CD4-positive, alpha-beta T cell (primary cell): Measurements from ENCODE around the gene NIPAL4. TPM values are rescaled to one million over a fixed set of nuclear protein-coding genes. Genes with fewer than 3 reads are reported as not detected.

Source experiments
- ATAC-seq: fragments of 200-7000 bp; cut with Tn5 transposase; one replicate; pipeline ENCODE4 v1.10.0; 2022; ENCODE audit warnings: mild to moderate bottlenecking; ENCODE audit not compliant: poor library complexity
- CTCF ChIA-PET: fragments of 350-600 bp; sonication (Branson Sonifier 250); formaldehyde crosslinking; loops from one replicate; lab custom pipeline; 2021; ENCODE audit warnings: antibody characterized with exemption, inconsistent platforms; lab: Charles Lee
- POLR2A ChIA-PET: fragments of 350-600 bp; sonication (Branson Sonifier 250); formaldehyde crosslinking; loops from one replicate; lab custom pipeline; 2021; ENCODE audit warnings: antibody characterized with exemption, inconsistent platforms; lab: Charles Lee
- DNase-seq, 14 experiments: peaks; one replicate each; pipeline ENCODE4 v3.0.0-alpha.2; 2013 to 2020; ENCODE audit warnings: mixed read lengths in 2 of 14
- H3K27ac ChIP-seq, 2 donors: one replicate each; pipeline versions ENCODE4 v1.5.1 to v1.7.0; 2013; ENCODE audit warnings: low read length in 2 of 2, low read depth in 1 of 2, mild to moderate bottlenecking in 1 of 2
- H3K27me3 ChIP-seq, 2 experiments: 1 replicate in 1 of 2; 2 replicates in 1 of 2; pipeline versions ENCODE4 v1.6.1 to v1.7.0; 2013; ENCODE audit warnings: low read length in 2 of 2, control low read depth in 1 of 2, mild to moderate bottlenecking in 1 of 2, moderate library complexity in 1 of 2; ENCODE audit not compliant: insufficient read depth in 2 of 2, control insufficient read depth in 1 of 2
- H3K36me3 ChIP-seq: one replicate; pipeline ENCODE4 v1.6.1; 2013; ENCODE audit warnings: low read length, control low read depth; ENCODE audit not compliant: insufficient read depth
- H3K4me1 ChIP-seq: one replicate; pipeline ENCODE4 v1.6.1; 2013; ENCODE audit warnings: low read length, control low read depth; ENCODE audit not compliant: insufficient read depth
- H3K4me3 ChIP-seq: one replicate; pipeline ENCODE4 v1.5.1; 2013; ENCODE audit warnings: mild to moderate bottlenecking, low read length, moderate library complexity
- H3K9me3 ChIP-seq, 2 experiments: 1 replicate in 1 of 2; 2 replicates in 1 of 2; pipeline versions ENCODE4 v1.6.1 to v1.7.0; 2013; ENCODE audit warnings: low read length in 2 of 2, mild to moderate bottlenecking in 2 of 2, control low read depth in 1 of 2, moderate library complexity in 1 of 2; ENCODE audit not compliant: control insufficient read depth in 1 of 2, insufficient read depth in 1 of 2
- H3K27ac Mint-ChIP-seq: one replicate; pipeline ENCODE4 v1.8.0; 2020; ENCODE audit warnings: mixed read lengths
- H3K27me3 Mint-ChIP-seq: one replicate; pipeline ENCODE4 v1.8.0; 2021; ENCODE audit warnings: mixed read lengths
- H3K36me3 Mint-ChIP-seq: one replicate; pipeline ENCODE4 v1.8.0; 2021; ENCODE audit warnings: low read depth, mixed read lengths
- H3K4me1 Mint-ChIP-seq: one replicate; pipeline ENCODE4 v1.8.0; 2021; ENCODE audit warnings: low read depth, mixed read lengths
- H3K4me3 Mint-ChIP-seq: one replicate; pipeline ENCODE4 v1.8.0; 2020; ENCODE audit warnings: mild to moderate bottlenecking, mixed read lengths
- H3K9me3 Mint-ChIP-seq: one replicate; pipeline ENCODE4 v1.8.0; 2020; ENCODE audit warnings: mixed read lengths
- intact Hi-C, 2 experiments: fragments of 100-400 bp; cut with DNase I in 1 of 2; cut with micrococcal nuclease in 1 of 2; formaldehyde crosslinking; loops; one replicate each; pipeline versions ENCODE4 v1.15.1 to v1.9.0; 2023 to 2025; cut with DNase I, micrococcal nuclease
- total RNA-seq, 174 experiments: library from RNA in 2 of 174; stranded (reverse) in 2 of 174; gene quantifications; one replicate each; pipeline ENCODE4 v1.2.3 and lab custom pipeline; 2021 to 2026
- TF ChIP-seq, protein P1 (sequence below): fragments of 200-600 bp; IDR thresholded peaks from one replicate; pipeline ENCODE4 v1.8.0; 2022; ENCODE audit warnings: antibody characterized with exemption, mild to moderate bottlenecking

Gene NIPAL4
- total RNA-seq, 2 experiments from 2014 or later: 0.16 to 0.45 TPM

DNA sequence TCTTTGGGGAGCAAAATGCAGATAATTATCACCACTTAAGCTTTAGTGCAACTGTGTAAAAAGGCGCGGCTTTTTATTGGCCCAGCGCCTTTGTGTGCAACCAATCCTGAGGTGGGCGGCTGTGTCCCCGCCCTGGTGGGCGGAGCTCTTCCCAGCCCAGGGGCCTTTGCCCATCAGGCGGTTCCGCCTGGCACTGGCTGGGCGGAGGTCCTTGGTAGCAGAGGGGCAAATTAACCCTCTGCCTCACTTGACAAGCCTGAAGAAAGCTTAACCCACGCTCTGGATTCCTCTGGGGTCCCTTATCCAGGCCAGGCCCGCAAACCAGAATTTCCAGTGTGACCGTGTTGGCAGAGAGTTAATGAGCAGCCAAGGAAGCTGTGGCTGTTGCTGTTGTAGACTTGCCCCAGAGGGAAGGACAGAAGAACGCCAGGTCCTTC, 12.8 kb upstream of the NIPAL4 start:
- Mint-ChIP-seq H3K27me3 (no peaks in the 10 kb centered on the region), H3K27ac (no peak overlapping the region), H3K4me1 (no peaks in the 10 kb centered on the region), H3K36me3 (no peaks in the 10 kb centered on the region), H3K4me3 (no peak overlapping the region), H3K9me3 (no peaks in the 10 kb centered on the region)
- H3K4me3 ChIP-seq: no peak overlapping the region
- ChIA-PET POLR2A (no interaction called here), CTCF (no interaction called here)
- H3K36me3 ChIP-seq: no peaks in the 10 kb centered on the region
- no peaks in the 10 kb centered on the region for H3K27me3 ChIP-seq
- no peaks in the 10 kb centered on the region for H3K4me1 ChIP-seq
- TF ChIP-seq, protein P1, sequence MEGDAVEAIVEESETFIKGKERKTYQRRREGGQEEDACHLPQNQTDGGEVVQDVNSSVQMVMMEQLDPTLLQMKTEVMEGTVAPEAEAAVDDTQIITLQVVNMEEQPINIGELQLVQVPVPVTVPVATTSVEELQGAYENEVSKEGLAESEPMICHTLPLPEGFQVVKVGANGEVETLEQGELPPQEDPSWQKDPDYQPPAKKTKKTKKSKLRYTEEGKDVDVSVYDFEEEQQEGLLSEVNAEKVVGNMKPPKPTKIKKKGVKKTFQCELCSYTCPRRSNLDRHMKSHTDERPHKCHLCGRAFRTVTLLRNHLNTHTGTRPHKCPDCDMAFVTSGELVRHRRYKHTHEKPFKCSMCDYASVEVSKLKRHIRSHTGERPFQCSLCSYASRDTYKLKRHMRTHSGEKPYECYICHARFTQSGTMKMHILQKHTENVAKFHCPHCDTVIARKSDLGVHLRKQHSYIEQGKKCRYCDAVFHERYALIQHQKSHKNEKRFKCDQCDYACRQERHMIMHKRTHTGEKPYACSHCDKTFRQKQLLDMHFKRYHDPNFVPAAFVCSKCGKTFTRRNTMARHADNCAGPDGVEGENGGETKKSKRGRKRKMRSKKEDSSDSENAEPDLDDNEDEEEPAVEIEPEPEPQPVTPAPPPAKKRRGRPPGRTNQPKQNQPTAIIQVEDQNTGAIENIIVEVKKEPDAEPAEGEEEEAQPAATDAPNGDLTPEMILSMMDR: no peak
- no peak for DNase-seq
- H3K9me3 ChIP-seq: no peaks in the 10 kb centered on the region
- ATAC-seq: no peak
- no peak overlapping the region for H3K27ac ChIP-seq
- intact Hi-C loops: no loop called here

DNA sequence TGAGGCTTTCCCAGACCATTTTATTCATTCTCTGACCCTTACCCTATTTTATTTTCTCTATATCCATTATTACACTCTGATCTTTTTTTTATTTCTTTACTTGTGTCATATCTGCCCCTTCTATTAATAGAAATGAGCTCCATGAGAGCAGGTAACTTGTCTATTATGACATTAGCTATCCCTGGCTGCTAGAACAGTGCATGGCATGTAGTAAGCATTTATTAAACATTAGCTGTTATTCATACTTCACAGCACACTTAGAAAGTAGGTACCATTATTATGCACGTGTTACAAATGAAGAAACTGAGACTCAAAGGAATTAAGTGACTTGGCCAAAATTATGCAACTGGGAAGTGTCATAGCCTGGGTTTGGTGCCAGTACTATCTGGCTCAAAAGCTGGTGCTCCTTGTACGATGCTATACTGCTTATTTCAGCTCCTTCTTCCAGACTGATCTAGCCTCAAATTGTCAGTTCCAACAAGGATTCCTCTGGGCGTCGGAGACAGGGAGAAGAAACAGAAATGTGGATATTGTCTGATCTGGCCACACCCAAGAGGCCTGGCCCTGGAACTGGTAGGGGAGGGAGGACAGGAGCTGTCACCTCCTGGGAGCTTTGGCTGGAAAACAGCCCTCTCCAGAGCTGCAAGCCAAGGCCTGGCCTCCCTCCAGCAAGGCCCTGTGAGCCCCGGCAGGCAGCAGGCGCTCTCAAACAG, 10.8 kb upstream of the NIPAL4 start:
- TF ChIP-seq, protein P1: no peak
- no peaks in the 10 kb centered on the region for H3K4me1 Mint-ChIP-seq
- no peak overlapping the region for H3K4me3 ChIP-seq
- ATAC-seq (no peak), DNase-seq (no peak)
- no peaks in the 10 kb centered on the region for H3K36me3 ChIP-seq
- H3K27me3 ChIP-seq: no peaks in the 10 kb centered on the region
- H3K36me3 Mint-ChIP-seq: no peaks in the 10 kb centered on the region
- H3K27ac Mint-ChIP-seq: no peak overlapping the region
- H3K9me3 ChIP-seq: no peaks in the 10 kb centered on the region
- ChIA-PET POLR2A (no interaction called here), CTCF (interaction anchor here (0.9 to 1.0 kb wide), 2 partner anchors 9 to 25 kb away, joined by 3 read pairs; no protein-coding TSS in a partner anchor)
- H3K4me1 ChIP-seq: no peaks in the 10 kb centered on the region
- no peak overlapping the region for H3K4me3 Mint-ChIP-seq
- no peak overlapping the region for H3K27ac ChIP-seq
- no peaks in the 10 kb centered on the region for H3K9me3 Mint-ChIP-seq
- no peaks in the 10 kb centered on the region for H3K27me3 Mint-ChIP-seq
- intact Hi-C loops: no loop called here

DNA sequence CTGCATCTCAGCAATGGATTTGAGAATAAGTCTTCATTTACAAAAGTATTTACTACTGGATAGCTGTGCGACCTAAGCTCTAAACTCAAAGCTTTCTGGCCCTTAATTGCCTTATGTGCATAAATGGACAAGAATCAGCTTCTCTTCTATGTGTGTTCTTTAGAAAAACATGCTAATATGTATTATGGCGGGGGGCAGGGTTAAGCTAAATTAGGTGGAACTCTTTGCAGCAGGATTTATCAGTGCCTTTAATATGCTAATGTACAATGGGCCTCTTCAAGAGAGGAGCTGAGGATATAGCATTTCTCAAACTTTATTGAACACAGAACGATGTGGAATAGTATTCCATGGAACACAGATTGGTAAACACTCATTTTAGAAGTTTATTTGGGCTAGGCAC, 10.0 kb upstream of the NIPAL4 start:
- Mint-ChIP-seq H3K9me3 (no peaks in the 10 kb centered on the region), H3K4me1 (no peaks in the 10 kb centered on the region), H3K4me3 (no peak overlapping the region), H3K36me3 (no peaks in the 10 kb centered on the region), H3K27me3 (no peaks in the 10 kb centered on the region), H3K27ac (no peak overlapping the region)
- H3K36me3 ChIP-seq: no peaks in the 10 kb centered on the region
- no peak for DNase-seq
- no peaks in the 10 kb centered on the region for H3K9me3 ChIP-seq
- POLR2A ChIA-PET: no interaction called here
- intact Hi-C loops: no loop called here
- ATAC-seq: no peak
- H3K4me1 ChIP-seq: no peaks in the 10 kb centered on the region
- CTCF ChIA-PET: interaction anchor here (0.9 to 1.0 kb wide), 2 partner anchors 10 to 24 kb away, joined by 3 read pairs; no protein-coding TSS in a partner anchor
- TF ChIP-seq, protein P1: no peak
- no peaks in the 10 kb centered on the region for H3K27me3 ChIP-seq
- H3K27ac ChIP-seq: no peak overlapping the region
- no peak overlapping the region for H3K4me3 ChIP-seq
